ENCODE data around the gene BCAS3. TPM values are rescaled to one million over a fixed set of nuclear protein-coding genes. Genes with fewer than 3 reads are reported as not detected.

Gene BCAS3
- total RNA-seq, 2 experiments from 2014 or later: 7.2 to 7.5 TPM

DNA sequence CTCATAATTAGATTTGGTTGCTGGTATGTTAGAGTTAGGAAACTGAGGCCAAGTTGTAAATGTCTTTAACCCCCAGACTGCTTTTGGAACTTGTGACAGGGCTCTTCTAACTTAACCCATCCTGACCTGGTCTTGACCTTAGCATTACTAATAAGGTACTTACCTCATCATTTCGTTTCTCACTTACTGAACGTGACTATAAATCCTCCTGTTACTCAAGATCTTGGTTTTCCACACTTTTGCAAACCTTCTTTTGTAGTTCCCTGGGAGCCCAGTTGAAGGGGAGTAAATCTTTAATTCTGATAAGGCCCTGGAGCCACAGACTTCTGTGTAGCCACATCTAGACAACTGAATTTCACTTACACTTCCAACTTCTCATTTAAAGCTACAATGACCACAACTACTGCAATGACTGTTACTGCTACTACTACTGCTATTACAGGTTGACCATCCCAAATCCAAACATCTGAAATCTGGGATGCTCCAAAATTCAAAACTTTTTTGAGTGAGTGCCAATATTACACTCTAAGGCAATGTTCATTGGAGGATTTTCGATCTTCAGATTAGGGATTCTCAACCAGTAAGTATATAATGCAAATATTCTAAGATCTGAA is 473.1 kb downstream of the BCAS3 start:
- DNase-seq: no peak
- H3K27ac Mint-ChIP-seq: no peak overlapping the region
- peaks cover 16% of the 10 kb centered on the region for H3K4me1 Mint-ChIP-seq (ENCODE audit: low read depth)
- no peaks in the 10 kb centered on the region for H3K9me3 Mint-ChIP-seq
- H3K4me3 Mint-ChIP-seq: no peak overlapping the region
- CTCF ChIA-PET: no interaction called here
- no peaks in the 10 kb centered on the region for H3K36me3 Mint-ChIP-seq (ENCODE audit: low read depth)
- intact Hi-C loops (cut with micrococcal nuclease): no loop called here
- no peaks in the 10 kb centered on the region for H3K27me3 Mint-ChIP-seq (ENCODE audit: low read depth)

DNA sequence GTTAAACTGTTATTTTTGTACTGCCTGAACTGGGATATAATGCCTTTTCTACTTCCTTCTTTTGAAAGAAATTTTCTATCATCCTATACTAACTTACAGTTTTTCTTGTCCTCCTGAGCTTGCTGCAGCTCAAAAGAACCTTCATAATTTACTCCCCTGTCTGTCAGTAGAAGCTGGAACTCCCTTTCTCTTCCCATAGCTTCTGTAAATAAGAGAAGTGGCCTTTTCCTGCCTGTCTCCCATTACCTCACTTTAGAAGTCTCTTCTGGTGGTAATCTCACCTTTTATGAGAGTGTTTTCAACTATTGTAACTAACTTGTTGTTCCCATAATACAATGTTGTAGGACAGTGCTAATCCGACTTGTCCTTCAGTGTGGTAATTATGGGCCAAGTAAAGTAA is 475.2 kb downstream of the BCAS3 start:
- intact Hi-C loops (cut with micrococcal nuclease): no loop called here
- no peaks in the 10 kb centered on the region for H3K27me3 Mint-ChIP-seq (ENCODE audit: low read depth)
- no peak for DNase-seq
- H3K36me3 Mint-ChIP-seq (ENCODE audit: low read depth): no peaks in the 10 kb centered on the region
- H3K9me3 Mint-ChIP-seq: no peaks in the 10 kb centered on the region
- H3K27ac Mint-ChIP-seq: no peak overlapping the region
- peaks cover 19% of the 10 kb centered on the region for H3K4me1 Mint-ChIP-seq (ENCODE audit: low read depth)
- no peak overlapping the region for H3K4me3 Mint-ChIP-seq
- CTCF ChIA-PET: interaction anchor here (0.6 kb wide), 1 partner anchor 78 kb away, joined by 3 read pairs; no protein-coding TSS in a partner anchor

- intact Hi-C loops (cut with micrococcal nuclease): no loop called here
- Mint-ChIP-seq H3K27ac (no peak overlapping the region), H3K27me3 (ENCODE audit: low read depth) (no peaks in the 10 kb centered on the region), H3K4me3 (no peak overlapping the region), H3K9me3 (no peaks in the 10 kb centered on the region), H3K36me3 (ENCODE audit: low read depth) (no peaks in the 10 kb centered on the region), H3K4me1 (ENCODE audit: low read depth) (peaks cover 25% of the 10 kb centered on the region)
- DNase-seq: no peak
- CTCF ChIA-PET: no interaction called here
Measured at GRCh38 chr17:61155590-61156237, 478.1 kb downstream of the BCAS3 start.

GRCh38 chr17:61157246-61157886 is 479.7 kb downstream of the BCAS3 start:
- H3K4me3 Mint-ChIP-seq: no peak overlapping the region
- H3K4me1 Mint-ChIP-seq (ENCODE audit: low read depth): peaks cover 34% of the 10 kb centered on the region
- H3K27ac Mint-ChIP-seq: no peak overlapping the region
- intact Hi-C loops (cut with micrococcal nuclease): no loop called here
- no peaks in the 10 kb centered on the region for H3K27me3 Mint-ChIP-seq (ENCODE audit: low read depth)
- CTCF ChIA-PET: no interaction called here
- no peaks in the 10 kb centered on the region for H3K36me3 Mint-ChIP-seq (ENCODE audit: low read depth)
- H3K9me3 Mint-ChIP-seq: no peaks in the 10 kb centered on the region
- no peak for DNase-seq

GRCh38 chr17:61158376-61158775 is 480.7 kb downstream of the BCAS3 start:
- CTCF ChIA-PET: no interaction called here
- intact Hi-C loops (cut with micrococcal nuclease): no loop called here
- H3K4me3 Mint-ChIP-seq: no peak overlapping the region
- peaks cover 34% of the 10 kb centered on the region for H3K4me1 Mint-ChIP-seq (ENCODE audit: low read depth)
- H3K36me3 Mint-ChIP-seq (ENCODE audit: low read depth): no peaks in the 10 kb centered on the region
- H3K27ac Mint-ChIP-seq: no peak overlapping the region
- no peak for DNase-seq
- no peaks in the 10 kb centered on the region for H3K27me3 Mint-ChIP-seq (ENCODE audit: low read depth)
- no peaks in the 10 kb centered on the region for H3K9me3 Mint-ChIP-seq

DNA sequence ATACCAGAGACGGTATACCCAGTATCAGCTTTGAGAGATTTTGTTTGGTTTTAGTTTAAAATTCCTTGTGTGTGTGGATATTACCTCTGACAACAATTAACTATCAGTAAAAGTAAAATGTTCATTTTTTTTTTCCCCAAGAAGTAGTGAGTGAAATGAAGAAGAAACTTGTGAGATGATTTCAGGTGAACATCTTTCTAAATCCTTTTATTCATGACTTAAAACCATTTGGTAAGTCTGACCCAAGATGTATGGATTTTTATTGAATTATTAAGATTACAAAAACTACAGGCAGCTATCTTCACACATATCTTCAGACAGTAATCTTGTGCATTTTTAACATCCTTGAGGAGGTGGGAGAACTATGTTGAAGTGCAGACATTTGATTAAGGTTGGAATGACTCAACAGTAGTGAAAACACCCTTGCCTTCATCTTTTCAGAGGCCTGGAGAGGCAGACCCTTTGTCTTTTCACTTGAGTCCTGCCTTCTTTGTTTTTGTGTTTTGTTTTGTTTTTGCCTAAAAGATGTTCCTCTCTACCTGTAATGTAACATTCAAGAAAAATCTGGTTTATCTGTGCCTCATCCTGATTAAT is 481.7 kb downstream of the BCAS3 start:
- H3K27me3 Mint-ChIP-seq (ENCODE audit: low read depth): no peaks in the 10 kb centered on the region
- peaks cover 1% of the 10 kb centered on the region for H3K9me3 Mint-ChIP-seq
- H3K36me3 Mint-ChIP-seq (ENCODE audit: low read depth): no peaks in the 10 kb centered on the region
- DNase-seq: no peak
- H3K27ac Mint-ChIP-seq: peak overlapping the region; percentile 13
- CTCF ChIA-PET: no interaction called here
- H3K4me1 Mint-ChIP-seq (ENCODE audit: low read depth): peaks cover 32% of the 10 kb centered on the region
- no peak overlapping the region for H3K4me3 Mint-ChIP-seq
- intact Hi-C loops (cut with micrococcal nuclease): no loop called here

- H3K4me1 Mint-ChIP-seq (ENCODE audit: low read depth): peaks cover 32% of the 10 kb centered on the region
- peaks cover 2% of the 10 kb centered on the region for H3K36me3 Mint-ChIP-seq (ENCODE audit: low read depth)
- no peak overlapping the region for H3K4me3 Mint-ChIP-seq
- H3K27me3 Mint-ChIP-seq (ENCODE audit: low read depth): no peaks in the 10 kb centered on the region
- H3K9me3 Mint-ChIP-seq: peaks cover 5% of the 10 kb centered on the region
- CTCF ChIA-PET: no interaction called here
- H3K27ac Mint-ChIP-seq: no peak overlapping the region
- intact Hi-C loops (cut with micrococcal nuclease): loop anchor here (2.0 to 10.0 kb wide), 2 partner anchors 55 to 103 kb away; no protein-coding TSS in a partner anchor
- peak; percentile 12 for DNase-seq
Measured at GRCh38 chr17:61160204-61160603, 482.6 kb downstream of the BCAS3 start.

DNA sequence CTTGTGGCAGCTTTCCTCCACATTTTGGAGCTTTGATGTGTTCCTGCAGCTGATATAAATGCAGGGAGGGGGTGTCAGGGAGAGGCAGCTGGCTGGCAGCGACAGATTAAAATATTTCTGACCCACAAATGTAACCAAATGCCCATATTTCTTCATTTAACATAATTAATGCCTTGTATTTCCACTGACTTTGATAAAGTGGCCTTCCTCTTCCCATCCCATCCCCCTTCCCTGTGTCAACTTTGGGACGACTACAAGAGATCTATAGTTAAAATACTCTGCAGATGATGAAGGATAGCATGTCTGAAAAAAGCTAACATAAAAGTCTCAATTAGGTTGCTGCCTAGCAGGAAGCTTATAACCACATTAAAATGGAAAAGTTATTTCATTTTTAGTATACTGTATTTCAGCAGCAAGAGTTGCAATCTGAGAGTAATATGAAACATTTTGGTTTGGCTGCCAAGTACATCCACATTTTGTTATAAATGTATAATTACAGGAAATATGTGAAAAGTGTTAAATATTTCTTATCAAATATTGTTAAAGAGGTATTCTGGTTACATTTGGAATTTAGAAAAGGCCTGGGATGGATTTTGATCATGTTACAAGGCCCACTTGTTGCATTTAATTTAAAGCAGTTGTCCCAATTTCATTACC is 483.3 kb downstream of the BCAS3 start:
- H3K9me3 Mint-ChIP-seq: peaks cover 5% of the 10 kb centered on the region
- no peaks in the 10 kb centered on the region for H3K27me3 Mint-ChIP-seq (ENCODE audit: low read depth)
- CTCF ChIA-PET: no interaction called here
- intact Hi-C loops (cut with micrococcal nuclease): loop anchor here (1.0 to 10.0 kb wide), 3 partner anchors 56 to 104 kb away; no protein-coding TSS in a partner anchor
- peaks cover 32% of the 10 kb centered on the region for H3K4me1 Mint-ChIP-seq (ENCODE audit: low read depth)
- H3K36me3 Mint-ChIP-seq (ENCODE audit: low read depth): peaks cover 2% of the 10 kb centered on the region
- H3K4me3 Mint-ChIP-seq: no peak overlapping the region
- DNase-seq: no peak
- peak overlapping the region; percentile 61 for H3K27ac Mint-ChIP-seq

GRCh38 chr17:61161615-61162134 is 484.0 kb downstream of the BCAS3 start:
- no peak for DNase-seq
- Mint-ChIP-seq H3K27me3 (ENCODE audit: low read depth) (no peaks in the 10 kb centered on the region), H3K36me3 (ENCODE audit: low read depth) (peaks cover 2% of the 10 kb centered on the region), H3K4me3 (no peak overlapping the region), H3K9me3 (peaks cover 5% of the 10 kb centered on the region), H3K27ac (no peak overlapping the region), H3K4me1 (ENCODE audit: low read depth) (peaks cover 32% of the 10 kb centered on the region)
- intact Hi-C loops (cut with micrococcal nuclease): loop anchor here (1.0 to 10.0 kb wide), 3 partner anchors 57 to 105 kb away; no protein-coding TSS in a partner anchor
- CTCF ChIA-PET: no interaction called here

GRCh38 chr17:61164517-61164916 is 486.9 kb downstream of the BCAS3 start:
- no peak for DNase-seq
- intact Hi-C loops (cut with micrococcal nuclease): loop anchor here (10.0 kb wide), 1 partner anchor 60 kb away; no protein-coding TSS in a partner anchor
- Mint-ChIP-seq H3K27me3 (ENCODE audit: low read depth) (no peaks in the 10 kb centered on the region), H3K27ac (no peak overlapping the region), H3K4me3 (no peak overlapping the region), H3K9me3 (peaks cover 5% of the 10 kb centered on the region), H3K36me3 (ENCODE audit: low read depth) (peaks cover 2% of the 10 kb centered on the region), H3K4me1 (ENCODE audit: low read depth) (peaks cover 22% of the 10 kb centered on the region)
- CTCF ChIA-PET: no interaction called here

GRCh38 chr17:61167075-61167474 is 489.4 kb downstream of the BCAS3 start:
- no peak for DNase-seq

DNA sequence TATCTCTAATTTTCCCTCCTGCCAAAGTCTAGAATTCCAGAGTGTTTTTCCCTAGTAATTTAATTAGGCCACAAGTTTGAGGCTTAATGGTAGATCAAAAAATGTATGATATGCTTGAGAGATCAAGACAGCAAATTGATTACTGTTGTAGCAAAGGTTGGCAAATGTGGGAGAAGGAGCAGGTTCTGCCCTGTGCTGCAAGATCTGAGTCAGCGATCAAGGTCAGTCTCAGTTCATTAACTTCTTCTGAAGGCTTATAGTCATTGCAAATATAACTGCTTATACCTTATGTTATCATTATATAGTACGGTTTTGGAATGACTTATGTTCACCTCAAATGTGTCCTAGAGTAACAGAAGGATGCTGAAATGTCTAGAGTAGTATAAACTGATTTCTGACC is 490.9 kb downstream of the BCAS3 start:
- Mint-ChIP-seq H3K27me3 (ENCODE audit: low read depth) (no peaks in the 10 kb centered on the region), H3K4me1 (ENCODE audit: low read depth) (peaks cover 1% of the 10 kb centered on the region), H3K27ac (no peak overlapping the region), H3K36me3 (ENCODE audit: low read depth) (peaks cover 7% of the 10 kb centered on the region), H3K9me3 (peaks cover 5% of the 10 kb centered on the region), H3K4me3 (no peak overlapping the region)
- intact Hi-C loops (cut with micrococcal nuclease): loop anchor here (10.0 kb wide), 1 partner anchor 64 kb away; no protein-coding TSS in a partner anchor
- no peak for DNase-seq
- CTCF ChIA-PET: no interaction called here

More at GRCh38 chr17:61167075-61167474, 489.4 kb downstream of the BCAS3 start:
- H3K4me1 Mint-ChIP-seq (ENCODE audit: low read depth): peaks cover 1% of the 10 kb centered on the region
- H3K4me3 Mint-ChIP-seq: no peak overlapping the region
- H3K36me3 Mint-ChIP-seq (ENCODE audit: low read depth): peaks cover 7% of the 10 kb centered on the region
- no peak overlapping the region for H3K27ac Mint-ChIP-seq
- CTCF ChIA-PET: no interaction called here
- peaks cover 5% of the 10 kb centered on the region for H3K9me3 Mint-ChIP-seq
- intact Hi-C loops (cut with micrococcal nuclease): loop anchor here (10.0 kb wide), 1 partner anchor 62 kb away; no protein-coding TSS in a partner anchor
- H3K27me3 Mint-ChIP-seq (ENCODE audit: low read depth): no peaks in the 10 kb centered on the region

Data from activated naive CD4-positive, alpha-beta T cell treated with anti-CD3 and anti-CD28 coated beads for 36 hours (primary cell).